WTC11 (cell line): ENCODE results near the gene CNPY1. TPM values are rescaled to one million over a fixed set of nuclear protein-coding genes. Genes with fewer than 3 reads are reported as not detected.

Experiments used
- ATAC-seq: fragments of 200-7000 bp; cut with Tn5 transposase; 2 replicates; pipeline ENCODE4 v1.10.0; 2021; ENCODE audit warnings: mild to moderate bottlenecking, moderate library complexity
- CTCF ChIA-PET: fragments of 300-600 bp; sonication (Branson Sonifier 250); formaldehyde crosslinking; loops from one replicate; lab custom pipeline; 2021; ENCODE audit warnings: antibody characterized with exemption; lab: Charles Lee
- POLR2A ChIA-PET: fragments of 350-600 bp; sonication (Branson Sonifier 250); formaldehyde crosslinking; loops from one replicate; lab custom pipeline; 2021; ENCODE audit warnings: antibody characterized with exemption; lab: Charles Lee
- DNase-seq: peaks from one replicate; pipeline ENCODE4 v3.0.0; 2021; ENCODE audit warnings: low spot score
- H3K27ac Mint-ChIP-seq: 2 replicates; pipeline ENCODE4 v1.8.0; 2021; ENCODE audit warnings: mixed read lengths
- H3K27me3 Mint-ChIP-seq: 2 replicates; pipeline ENCODE4 v1.8.0; 2021; ENCODE audit warnings: low read depth, mild to moderate bottlenecking, moderate library complexity, mixed read lengths
- H3K36me3 Mint-ChIP-seq: 2 replicates; pipeline ENCODE4 v1.8.0; 2021; ENCODE audit warnings: mixed read lengths
- H3K4me1 Mint-ChIP-seq: 2 replicates; pipeline ENCODE4 v1.8.0; 2022; ENCODE audit warnings: mixed read lengths
- H3K4me3 Mint-ChIP-seq: 2 replicates; pipeline ENCODE4 v1.8.0; 2021; ENCODE audit warnings: mild to moderate bottlenecking, moderate library complexity, mixed read lengths
- H3K9me3 Mint-ChIP-seq: 2 replicates; pipeline ENCODE4 v1.8.0; 2021; ENCODE audit warnings: mixed read lengths
- CBFB ChIP-seq: sonication (generic); formaldehyde crosslinking; IDR thresholded peaks from 2 replicates; pipeline ENCODE4 v1.8.1; 2022; ENCODE audit warnings: mild to moderate bottlenecking, low read depth, missing genetic modification reagents
- ELF4 ChIP-seq: sonication (generic); formaldehyde crosslinking; IDR thresholded peaks from 2 replicates; pipeline ENCODE4 v1.8.1; 2022; ENCODE audit warnings: low read depth, mild to moderate bottlenecking, moderate library complexity, missing genetic modification reagents
- EMX1 ChIP-seq: fragments of 250-450 bp; sonication (Bioruptor Pico); IDR thresholded peaks from 2 replicates; pipeline ENCODE4 v1.8.0; 2021; ENCODE audit warnings: mild to moderate bottlenecking
- FOXJ3 ChIP-seq: sonication (generic); formaldehyde crosslinking; IDR thresholded peaks from 2 replicates; pipeline ENCODE4 v1.9.0; 2021; ENCODE audit warnings: missing genetic modification reagents, mild to moderate bottlenecking, borderline replicate concordance
- FOXP4 ChIP-seq: sonication (generic); formaldehyde crosslinking; IDR thresholded peaks from 2 replicates; pipeline ENCODE4 v1.8.0; 2022; ENCODE audit warnings: mild to moderate bottlenecking, missing genetic modification reagents
- GABPB1 ChIP-seq: sonication (generic); formaldehyde crosslinking; IDR thresholded peaks from 2 replicates; pipeline ENCODE4 v1.8.1; 2023; ENCODE audit warnings: mild to moderate bottlenecking, missing genetic modification reagents
- GRHL2 ChIP-seq: fragments of 250-450 bp; sonication (Bioruptor Pico); IDR thresholded peaks from 2 replicates; pipeline ENCODE4 v1.8.0; 2022; ENCODE audit warnings: mild to moderate bottlenecking, moderate library complexity; ENCODE audit not compliant: insufficient replicate concordance, severe bottlenecking
- JUN ChIP-seq: sonication (generic); formaldehyde crosslinking; IDR thresholded peaks from 2 replicates; pipeline ENCODE4 v1.8.0; 2023; ENCODE audit warnings: mild to moderate bottlenecking, missing genetic modification reagents
- MAX ChIP-seq: sonication (generic); formaldehyde crosslinking; IDR thresholded peaks from 2 replicates; pipeline ENCODE4 v1.8.0; 2022; ENCODE audit warnings: mild to moderate bottlenecking, missing genetic modification reagents
- MLX ChIP-seq: sonication (generic); formaldehyde crosslinking; IDR thresholded peaks from 2 replicates; pipeline ENCODE4 v1.8.1; 2023; ENCODE audit warnings: mild to moderate bottlenecking, missing genetic modification reagents, moderate library complexity
- NFE2L1 ChIP-seq: sonication (generic); formaldehyde crosslinking; IDR thresholded peaks from 2 replicates; pipeline ENCODE4 v1.8.1; 2023; ENCODE audit warnings: missing genetic modification reagents
- NFYB ChIP-seq: sonication (generic); formaldehyde crosslinking; conservative IDR thresholded peaks from 2 replicates; pipeline ENCODE4 v1.8.0; 2022; ENCODE audit warnings: low read depth, missing genetic modification reagents
- ZNF232 ChIP-seq: sonication (generic); formaldehyde crosslinking; IDR thresholded peaks from 2 replicates; pipeline ENCODE4 v1.8.0; 2022; ENCODE audit warnings: mild to moderate bottlenecking, missing genetic modification reagents
- ZNF281 ChIP-seq: sonication (generic); formaldehyde crosslinking; IDR thresholded peaks from 2 replicates; pipeline ENCODE4 v1.8.0; 2023; ENCODE audit warnings: mild to moderate bottlenecking, missing genetic modification reagents
- ZNF396 ChIP-seq: fragments of 250-450 bp; sonication (Bioruptor Pico); IDR thresholded peaks from 2 replicates; pipeline ENCODE4 v1.8.0; 2021; ENCODE audit warnings: mild to moderate bottlenecking, moderate library complexity, borderline replicate concordance
- ZNF425 ChIP-seq: fragments of 250-450 bp; sonication (Bioruptor Pico); conservative IDR thresholded peaks from 2 replicates; pipeline ENCODE4 v1.9.0; 2021; ENCODE audit warnings: mild to moderate bottlenecking
- ZNF512 ChIP-seq: sonication (generic); formaldehyde crosslinking; IDR thresholded peaks from 2 replicates; pipeline ENCODE4 v1.8.1; 2022; ENCODE audit warnings: missing genetic modification reagents, borderline replicate concordance
- ZNF532 ChIP-seq: fragments of 250-450 bp; sonication (Bioruptor Pico); IDR thresholded peaks from 2 replicates; pipeline ENCODE4 v1.9.0; 2021; ENCODE audit warnings: mild to moderate bottlenecking, borderline replicate concordance
- total RNA-seq: library from RNA; stranded (reverse); gene quantifications from 3 replicates; pipeline ENCODE4 v1.2.3, GENCODE V29; 2021

CNPY1 gene
- total RNA-seq, 1 experiment from 2014 or later: 0.09 TPM

GRCh38 chr7:155511702-155511996, 34.7 kb downstream of the CNPY1 start:
- H3K27ac Mint-ChIP-seq: no peak overlapping the region
- no peak for ATAC-seq
- H3K4me1 Mint-ChIP-seq: peaks cover 53% of the 10 kb centered on the region
- peaks cover 95% of the 10 kb centered on the region for H3K27me3 Mint-ChIP-seq
- H3K4me3 Mint-ChIP-seq: peak overlapping the region; percentile 91
- H3K9me3 Mint-ChIP-seq: no peaks in the 10 kb centered on the region
- POLR2A ChIA-PET: no interaction called here
- TF ChIP-seq ZNF232: no peak
- TF ChIP-seq GABPB1 (CRISPR knock-in tag): no peak
- no peak for TF ChIP-seq ZNF532
- TF ChIP-seq JUN (CRISPR knock-in tag): no peak
- no peak for TF ChIP-seq GRHL2 (CRISPR knock-in tag)
- TF ChIP-seq ZNF281 (CRISPR knock-in tag): no peak
- TF ChIP-seq, all 79 proteins: peak for 0
- no peaks in the 10 kb centered on the region for H3K36me3 Mint-ChIP-seq
- DNase-seq: no peak
- CTCF ChIA-PET: interaction anchor here (0.6 kb wide), 1 partner anchor 40 kb away, joined by 3 read pairs; no protein-coding TSS in a partner anchor

GRCh38 chr7:155510975-155511701, 35.2 kb downstream of the CNPY1 start:
- CTCF ChIA-PET: interaction anchor here (0.6 to 2.5 kb wide), 4 partner anchors 22 to 112 kb away, joined by 3 to 6 read pairs (median 4); no protein-coding TSS in a partner anchor
- ATAC-seq: no peak
- H3K27ac Mint-ChIP-seq: no peak overlapping the region

More at GRCh38 chr7:155510975-155511701, 35.2 kb downstream of the CNPY1 start:
- peak overlapping the region; percentile 91 for H3K4me3 Mint-ChIP-seq
- H3K27me3 Mint-ChIP-seq: peaks cover 95% of the 10 kb centered on the region
- TF ChIP-seq FOXP4 (CRISPR knock-in tag) (no peak), NFE2L1 (CRISPR knock-in tag) (no peak), ZNF396 (no peak), ZNF425 (CRISPR knock-in tag) (no peak), ZNF512 (no peak), FOXJ3 (no peak), ELF4 (CRISPR knock-in tag) (no peak), MLX (no peak), CBFB (CRISPR knock-in tag) (no peak), MAX (CRISPR knock-in tag) (no peak), EMX1 (no peak), NFYB (CRISPR knock-in tag) (no peak)
- TF ChIP-seq, all 79 proteins: peak for 0
- POLR2A ChIA-PET: no interaction called here
- no peak for DNase-seq
- Mint-ChIP-seq H3K9me3 (no peaks in the 10 kb centered on the region), H3K4me1 (peaks cover 54% of the 10 kb centered on the region), H3K36me3 (no peaks in the 10 kb centered on the region)
